Esophagus mucosa (tissue), 1 donor: ENCODE results near the gene MMD2. TPM values are rescaled to one million over a fixed set of nuclear protein-coding genes. Genes with fewer than 3 reads are reported as not detected.

ENCODE experiments used
- ATAC-seq: fragments of 200-7000 bp; cut with Tn5 transposase; one replicate; pipeline ENCODE4 v1.9.1; 2020
- total RNA-seq: library from RNA; stranded (reverse); gene quantifications from one replicate; pipeline ENCODE4 v1.2.4, GENCODE V29; 2023
- donor health status: DM: yes; HTN: yes; CAD: no.

Gene MMD2
- total RNA-seq, 1 donor from 2014 or later, result not detected

- ATAC-seq, result no peak
These were observed 1.0 kb downstream of the MMD2 start for GRCh38 chr7:4957847-4958476.

GRCh38 chr7:4951903-4952636 lies 6.9 kb downstream of the MMD2 start:
- ATAC-seq, result no peak

- no peak for ATAC-seq
These were observed 7.7 kb downstream of the MMD2 start for GRCh38 chr7:4951304-4951703.

- ATAC-seq, result no peak
These were observed 10.6 kb downstream of the MMD2 start for GRCh38 chr7:4948402-4948801.

- no peak for ATAC-seq
These were observed 13.0 kb downstream of the MMD2 start for GRCh38 chr7:4945949-4946348.

- ATAC-seq, result no peak
These were observed 14.0 kb downstream of the MMD2 start for GRCh38 chr7:4944939-4945338.

GRCh38 chr7:4943297-4943696 lies 15.7 kb downstream of the MMD2 start:
- no peak for ATAC-seq

GRCh38 chr7:4939971-4940728 lies 18.8 kb downstream of the MMD2 start:
- ATAC-seq, result no peak

GRCh38 chr7:4937411-4937810 lies 21.6 kb downstream of the MMD2 start:
- no peak for ATAC-seq

GRCh38 chr7:4934419-4935025 lies 24.5 kb downstream of the MMD2 start:
- no peak for ATAC-seq

GRCh38 chr7:4931943-4932342 lies 27.0 kb downstream of the MMD2 start:
- no peak for ATAC-seq

GRCh38 chr7:4929005-4929404 lies 30.0 kb downstream of the MMD2 start:
- no peak for ATAC-seq

GRCh38 chr7:4928445-4928844 lies 30.5 kb downstream of the MMD2 start:
- no peak for ATAC-seq

GRCh38 chr7:4919969-4920766 lies 38.8 kb downstream of the MMD2 start:
- no peak for ATAC-seq

- ATAC-seq, result no peak
These were observed 42.9 kb downstream of the MMD2 start for GRCh38 chr7:4916113-4916512.

- ATAC-seq, result no peak
These were observed 47.7 kb downstream of the MMD2 start for GRCh38 chr7:4911111-4911828.

- no peak for ATAC-seq
These were observed 52.3 kb downstream of the MMD2 start for GRCh38 chr7:4906682-4907081.

- no peak for ATAC-seq
These were observed 53.8 kb downstream of the MMD2 start for GRCh38 chr7:4905171-4905570.

- no peak for ATAC-seq
These were observed 54.6 kb downstream of the MMD2 start for GRCh38 chr7:4904346-4904745.

GRCh38 chr7:4895766-4896165 lies 63.2 kb downstream of the MMD2 start:
- ATAC-seq, result no peak

GRCh38 chr7:4894482-4894881 lies 64.5 kb downstream of the MMD2 start:
- no peak for ATAC-seq
